DMS153 treated with DMSO at 0.1 percent for 48 hours (cell line): ENCODE results near the gene EMX1.

Experiments used
- DNase-seq: peaks from one replicate; lab custom pipeline; 2025; ENCODE audit not compliant: unreplicated experiment; lab: John Stamatoyannopoulos, UW

Gene EMX1

GRCh38 chr2:72974436-72974754 lies 57.1 kb downstream of the EMX1 start:
- no peak for DNase-seq

DNA sequence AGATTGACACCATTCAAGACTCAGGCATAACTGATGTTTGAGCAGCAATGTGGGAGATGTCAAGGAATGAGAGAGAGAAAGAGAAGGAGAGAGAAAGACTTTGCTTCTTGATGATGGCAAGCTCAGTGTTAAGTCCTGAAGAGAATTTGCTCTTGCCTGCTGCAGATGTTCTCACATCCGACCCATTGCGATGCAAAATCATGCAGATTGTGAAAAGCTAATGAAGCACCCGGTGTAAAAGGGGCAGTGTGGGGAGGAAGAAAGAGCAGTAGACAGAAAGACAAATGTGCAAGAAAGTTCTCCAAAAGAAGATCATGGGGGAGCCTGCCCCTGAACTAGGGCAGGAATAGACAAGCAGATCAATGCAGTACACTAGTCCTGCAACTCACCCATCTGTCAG lies 57.7 kb downstream of the EMX1 start:
- DNase-seq: no peak

DNA sequence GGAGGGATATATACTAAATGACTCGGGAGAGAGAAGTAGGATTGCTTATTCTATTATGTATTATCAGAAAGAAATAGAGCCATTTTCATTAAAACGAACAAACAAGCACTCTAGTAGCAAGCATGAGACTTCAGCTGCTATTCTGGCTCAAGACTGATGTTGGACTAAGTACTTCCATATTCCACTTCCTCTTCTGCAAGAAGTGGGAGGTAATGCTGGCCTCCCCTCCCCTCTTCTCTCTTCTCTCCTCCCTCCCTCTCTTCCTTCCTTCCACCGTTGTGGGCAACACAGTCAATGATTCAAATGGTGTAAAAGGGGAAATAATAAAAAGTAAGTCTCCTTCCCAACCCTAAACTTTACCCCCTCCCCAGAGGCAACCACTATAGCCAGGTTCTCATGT lies 62.6 kb downstream of the EMX1 start:
- no peak for DNase-seq

DNA sequence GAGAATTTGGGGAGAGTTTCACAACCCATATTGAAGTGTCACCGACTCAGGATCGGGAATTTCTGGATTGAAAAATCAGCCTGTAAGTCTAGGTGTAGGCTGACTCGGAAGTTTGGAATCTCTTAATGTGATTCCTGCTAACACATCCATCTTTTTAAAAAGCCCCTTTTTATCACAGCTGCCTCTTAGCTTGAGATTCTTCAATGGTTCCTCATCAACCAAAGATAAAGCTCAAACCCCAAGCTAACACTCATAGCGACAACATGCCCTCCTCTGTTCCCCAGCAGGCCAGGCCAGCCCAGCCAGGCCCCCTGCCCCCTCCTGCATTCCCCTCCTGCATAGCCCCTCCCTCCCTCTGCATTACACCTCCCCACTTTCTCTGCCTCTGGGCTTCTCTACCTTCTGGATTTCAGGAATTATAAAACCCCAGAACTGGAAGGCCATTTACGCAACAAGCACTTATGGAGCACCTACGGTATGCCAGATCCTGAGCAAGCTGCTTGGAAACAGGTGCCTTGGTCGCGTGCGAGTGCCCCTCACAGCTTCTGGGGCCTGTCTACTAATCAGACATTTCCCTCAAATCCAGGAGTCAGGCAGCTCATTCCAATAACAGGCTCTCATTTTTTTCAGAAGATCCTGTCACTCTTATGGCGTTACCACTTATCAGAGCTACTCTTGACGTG lies 63.4 kb downstream of the EMX1 start:
- DNase-seq: no peak

DNA sequence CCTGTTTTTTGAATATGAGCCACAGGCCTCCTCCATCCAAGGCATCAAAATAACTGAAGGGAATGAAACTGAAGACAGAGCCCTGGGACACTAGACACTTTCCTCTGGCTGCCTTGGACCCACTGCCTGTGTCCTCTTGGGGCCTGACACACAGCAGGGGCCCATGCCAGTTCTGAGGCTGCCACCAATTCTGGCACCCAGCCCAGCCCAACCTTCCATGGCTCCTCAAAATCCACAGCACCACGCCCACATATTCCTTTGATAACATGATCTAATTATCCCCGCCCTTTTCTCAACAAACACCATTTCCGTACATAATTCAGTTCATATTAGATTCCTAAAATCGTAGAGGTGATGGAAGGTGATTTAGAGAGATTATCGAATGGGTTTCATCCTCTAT lies 64.2 kb downstream of the EMX1 start:
- DNase-seq: no peak

DNA sequence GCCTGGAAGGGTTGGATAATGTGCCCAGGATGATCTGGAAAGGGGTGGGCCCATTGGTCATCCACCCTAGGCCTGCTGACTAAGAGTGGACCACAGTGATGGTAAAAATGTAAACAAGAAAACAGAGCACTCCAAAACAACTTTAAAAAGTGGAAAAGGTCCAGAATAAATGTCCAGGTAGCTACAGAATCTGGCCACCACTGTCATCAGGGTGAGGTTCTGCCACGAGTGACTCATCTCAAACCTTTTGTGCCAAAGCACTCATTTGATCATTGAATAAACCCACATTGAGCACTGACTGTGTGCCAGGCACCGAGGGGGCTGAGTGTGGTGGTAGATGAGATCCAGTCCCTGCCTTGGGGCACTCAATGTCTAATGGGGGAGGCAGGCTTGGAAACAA lies 64.9 kb downstream of the EMX1 start:
- no peak for DNase-seq

DNA sequence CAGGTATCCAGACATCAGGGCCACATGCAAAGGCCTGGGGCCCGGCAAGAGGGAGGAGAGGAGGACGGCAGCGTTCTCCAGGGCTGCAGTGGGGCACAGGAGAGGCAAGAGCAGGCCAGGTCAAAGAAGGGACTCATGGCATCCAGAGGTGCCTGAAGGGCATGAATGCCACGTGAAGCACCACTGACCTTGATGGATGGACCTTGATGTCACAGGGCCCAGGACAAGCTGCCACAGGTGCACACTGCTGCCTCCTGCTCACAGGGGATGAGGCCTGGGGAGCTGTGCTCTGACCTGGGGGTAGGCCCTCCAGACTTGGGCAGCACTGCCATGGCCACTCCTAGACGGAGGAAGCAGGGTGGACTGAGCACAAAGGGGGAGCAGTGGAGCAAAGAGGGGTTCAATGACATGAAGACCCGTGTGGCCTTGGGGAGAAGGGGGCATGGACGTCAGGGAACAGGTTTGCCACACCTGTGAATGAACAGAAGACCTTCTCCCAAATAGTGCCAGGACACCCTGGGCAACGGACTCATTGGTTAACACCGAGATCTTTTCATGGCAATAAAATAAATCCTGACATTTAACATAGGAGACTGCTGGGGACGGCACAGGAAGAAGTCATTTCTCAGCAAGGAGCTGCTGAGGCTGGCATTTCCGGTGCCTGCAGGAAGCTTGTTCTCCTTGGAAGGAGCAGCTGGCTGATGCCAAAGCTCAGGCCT lies 65.6 kb downstream of the EMX1 start:
- DNase-seq: no peak

DNA sequence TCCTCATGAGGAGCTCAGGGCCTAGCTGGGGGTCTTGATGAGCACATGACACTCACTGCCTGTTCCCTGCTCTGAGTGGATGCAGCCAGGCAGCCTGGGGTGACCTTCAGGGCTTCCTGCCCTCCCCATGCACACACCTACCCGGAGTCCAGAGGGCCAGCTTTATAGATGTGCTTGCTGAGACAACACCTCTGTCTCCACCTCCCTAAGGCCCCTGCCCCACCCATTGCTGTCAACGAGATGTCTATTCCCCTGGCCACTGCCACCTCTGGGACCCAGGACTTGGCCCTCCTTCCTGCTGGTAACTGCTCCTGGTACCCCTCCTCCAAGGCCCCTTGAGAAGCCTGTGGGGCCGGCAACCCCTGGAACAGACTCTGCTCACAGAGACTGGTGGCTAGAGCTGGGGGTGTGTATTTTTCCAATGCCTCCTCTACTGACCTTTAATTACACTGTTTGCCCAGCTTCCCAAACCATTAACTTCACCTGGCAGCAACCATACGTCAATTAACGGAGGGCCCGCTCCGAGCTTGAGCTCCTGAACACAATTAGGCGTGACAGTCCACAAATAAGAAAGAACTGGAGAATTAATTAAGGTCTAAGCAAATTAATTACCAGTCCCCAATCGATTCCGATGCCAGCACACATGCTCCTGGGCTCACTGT lies 66.3 kb downstream of the EMX1 start:
- no peak for DNase-seq

DNA sequence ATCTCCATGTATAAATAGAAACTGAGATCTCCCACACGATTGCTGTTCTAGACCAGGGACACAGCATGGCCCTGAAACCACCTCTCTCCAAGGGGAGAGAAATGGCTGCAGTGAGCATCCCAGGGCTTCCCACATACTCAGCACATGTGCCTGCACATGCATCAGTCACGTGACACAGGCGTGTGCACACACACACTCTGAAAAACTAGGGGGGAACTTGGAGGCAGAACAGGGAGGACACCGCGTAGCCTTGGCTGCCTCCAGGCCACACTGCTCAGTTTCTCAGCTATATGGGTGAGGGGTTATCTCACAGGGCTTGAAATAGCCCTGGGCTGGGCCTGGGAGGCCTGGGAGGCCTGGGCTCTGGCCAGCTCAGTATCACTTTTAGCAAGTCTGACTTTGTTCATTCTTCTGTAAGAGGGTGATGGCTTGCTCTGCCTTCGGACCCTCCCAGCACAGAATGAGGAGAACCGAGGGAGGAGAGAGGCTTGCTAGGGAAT lies 66.9 kb downstream of the EMX1 start:
- no peak for DNase-seq
